Nephron (organoid): Measurements from ENCODE around the gene PSAP.

Source experiments
- H3K27ac Mint-ChIP-seq, 3 experiments: 2 replicates each; pipeline ENCODE4 v1.8.0; 2020; ENCODE audit warnings: mixed read lengths in 3 of 3, mild to moderate bottlenecking in 2 of 3, moderate library complexity in 1 of 3
- H3K27me3 Mint-ChIP-seq: 2 replicates; pipeline ENCODE4 v1.8.0; 2021; ENCODE audit warnings: low read depth, mild to moderate bottlenecking, moderate library complexity, mixed read lengths
- H3K36me3 Mint-ChIP-seq: 2 replicates; pipeline ENCODE4 v1.8.0; 2020; ENCODE audit warnings: low read depth, mixed read lengths
- H3K4me1 Mint-ChIP-seq: 2 replicates; pipeline ENCODE4 v1.8.0; 2020; ENCODE audit warnings: mixed read lengths
- H3K4me3 Mint-ChIP-seq, 3 experiments: 2 replicates each; pipeline ENCODE4 v1.8.0; 2020; ENCODE audit warnings: mild to moderate bottlenecking in 3 of 3, mixed read lengths in 3 of 3, moderate library complexity in 2 of 3
- H3K9me3 Mint-ChIP-seq: 2 replicates; pipeline ENCODE4 v1.8.0; 2020; ENCODE audit warnings: mixed read lengths
- CTCF ChIP-seq, 3 experiments: fragments of 200-600 bp; sonication (generic); IDR thresholded peaks; one replicate each; pipeline ENCODE4 v1.5.0; 2021; ENCODE audit warnings: antibody characterized with exemption in 3 of 3; ENCODE audit not compliant: unreplicated experiment in 3 of 3

PSAP gene

DNA sequence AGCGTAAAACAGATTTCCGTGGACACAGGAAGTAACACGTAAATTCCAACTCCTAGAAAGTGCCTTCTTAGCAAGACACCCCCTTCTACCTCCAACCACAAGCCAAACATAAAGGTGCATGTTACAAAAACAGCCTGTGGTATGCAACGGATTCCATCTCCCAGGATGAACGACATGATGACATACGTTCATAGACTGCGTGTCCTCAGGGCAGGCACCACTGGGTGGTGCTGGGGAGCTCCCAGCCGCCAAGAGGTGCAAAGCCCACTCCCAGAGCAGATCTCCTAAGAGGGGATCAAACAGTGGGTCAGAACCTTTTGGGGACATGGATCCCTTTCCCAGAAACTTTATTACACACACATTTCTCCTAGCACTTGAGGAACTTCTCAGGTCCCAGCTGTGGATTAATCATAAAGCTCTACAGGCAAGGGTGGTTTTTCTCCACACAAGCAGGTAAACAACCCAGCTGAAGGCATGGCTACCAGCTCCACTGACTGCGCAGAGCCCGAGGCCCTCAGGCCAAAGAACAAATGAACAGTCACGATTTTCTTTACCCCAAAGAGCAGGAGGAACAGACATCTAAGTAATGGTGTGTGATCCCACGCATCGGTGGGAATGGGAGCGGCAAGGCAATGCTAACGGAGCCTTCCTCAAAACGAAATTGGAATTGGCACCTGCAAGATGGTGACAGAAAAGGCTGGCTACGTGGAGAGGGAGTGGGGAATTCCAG, 13.8 kb downstream of the PSAP start:
- H3K9me3 Mint-ChIP-seq, result no peaks in the 10 kb centered on the region
- no peak overlapping the region for H3K4me3 Mint-ChIP-seq
- peak in 2 of 3 experiments; percentile 30 to 43 for TF ChIP-seq CTCF (IDR thresholded peaks at IDR 0.05; ENCODE audit: unreplicated experiment in 3 of 3)
- peaks cover 52% of the 10 kb centered on the region for H3K4me1 Mint-ChIP-seq
- H3K36me3 Mint-ChIP-seq, result peaks cover 6% of the 10 kb centered on the region
- H3K27ac Mint-ChIP-seq, result peak overlapping the region; percentile 44 to 94 (median 53)
- no peaks in the 10 kb centered on the region for H3K27me3 Mint-ChIP-seq

DNA sequence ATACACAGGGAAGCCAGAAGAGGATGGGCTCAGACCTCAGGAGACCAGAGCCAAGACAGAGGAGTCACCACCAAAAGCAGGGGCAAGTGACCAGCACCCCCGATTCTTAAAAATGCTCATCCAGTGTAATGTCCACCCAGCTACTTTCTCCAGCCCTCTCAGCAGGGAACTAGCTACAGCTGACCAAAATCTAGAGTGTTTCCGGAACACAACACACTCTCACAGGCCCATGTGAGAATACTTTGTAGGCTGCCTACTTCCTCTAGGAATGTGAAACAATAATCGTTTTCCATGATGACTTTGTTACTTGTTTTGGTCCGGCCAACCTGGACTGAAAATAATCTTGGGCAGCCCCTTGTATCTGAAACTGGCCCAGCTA, 14.5 kb downstream of the PSAP start:
- peaks cover 52% of the 10 kb centered on the region for H3K4me1 Mint-ChIP-seq
- H3K4me3 Mint-ChIP-seq, result peak overlapping the region in 1 of 3 experiments; percentile 18
- H3K9me3 Mint-ChIP-seq, result no peaks in the 10 kb centered on the region
- H3K27me3 Mint-ChIP-seq, result no peaks in the 10 kb centered on the region
- peaks cover 11% of the 10 kb centered on the region for H3K36me3 Mint-ChIP-seq
- no peak for TF ChIP-seq CTCF (IDR thresholded peaks at IDR 0.05; ENCODE audit: unreplicated experiment in 3 of 3)
- peak overlapping the region; percentile 44 to 94 (median 53) for H3K27ac Mint-ChIP-seq

DNA sequence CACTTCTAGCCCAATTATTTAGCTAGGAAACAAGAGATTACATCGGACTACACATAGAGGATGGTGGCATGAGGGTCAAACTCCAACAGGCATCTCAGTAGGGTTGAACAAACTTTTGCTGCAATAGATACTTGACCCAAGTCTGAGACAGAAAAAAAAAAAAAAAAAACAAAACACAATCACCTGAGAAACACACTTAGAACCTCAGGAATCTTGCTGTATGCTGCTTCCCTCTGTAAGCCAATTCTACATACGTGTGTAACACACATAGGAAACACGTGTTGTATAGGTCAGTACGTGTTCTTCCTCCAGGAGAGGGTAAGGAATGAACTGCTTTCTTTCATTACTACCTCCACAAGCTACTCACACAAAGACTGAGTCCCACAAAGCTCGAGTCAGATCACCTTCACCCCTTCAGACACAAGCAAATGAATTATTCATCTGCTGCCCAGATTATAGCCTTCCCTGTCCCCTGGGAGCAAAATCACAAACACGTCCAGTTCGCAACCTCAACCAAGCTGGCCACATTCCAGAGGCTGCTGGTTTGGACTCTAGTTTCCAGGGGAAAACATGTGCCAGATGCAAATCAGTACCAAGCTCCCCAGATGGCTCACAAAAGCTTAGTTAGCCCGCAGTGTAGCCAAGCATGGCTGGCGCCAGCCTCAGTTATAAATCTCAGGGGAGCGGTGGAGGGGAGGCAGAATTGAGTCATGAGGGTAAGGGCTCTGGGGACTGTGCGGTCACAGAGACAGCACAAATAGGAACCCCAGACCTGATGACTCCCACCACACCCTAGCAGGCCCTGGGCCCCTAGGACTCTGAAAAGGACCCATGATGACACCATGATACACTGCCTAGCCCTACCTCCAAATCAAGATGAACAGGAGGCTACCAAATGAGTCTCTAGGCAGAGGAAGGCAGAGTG, 15.1 kb downstream of the PSAP start:
- H3K27me3 Mint-ChIP-seq, result no peaks in the 10 kb centered on the region
- no peaks in the 10 kb centered on the region for H3K9me3 Mint-ChIP-seq
- H3K4me3 Mint-ChIP-seq, result peak overlapping the region in 1 of 3 experiments; percentile 18
- H3K4me1 Mint-ChIP-seq, result peaks cover 52% of the 10 kb centered on the region
- H3K36me3 Mint-ChIP-seq, result peaks cover 17% of the 10 kb centered on the region
- TF ChIP-seq CTCF (IDR thresholded peaks at IDR 0.05; ENCODE audit: unreplicated experiment in 3 of 3), result no peak
- peak overlapping the region; percentile 44 to 94 (median 53) for H3K27ac Mint-ChIP-seq

DNA sequence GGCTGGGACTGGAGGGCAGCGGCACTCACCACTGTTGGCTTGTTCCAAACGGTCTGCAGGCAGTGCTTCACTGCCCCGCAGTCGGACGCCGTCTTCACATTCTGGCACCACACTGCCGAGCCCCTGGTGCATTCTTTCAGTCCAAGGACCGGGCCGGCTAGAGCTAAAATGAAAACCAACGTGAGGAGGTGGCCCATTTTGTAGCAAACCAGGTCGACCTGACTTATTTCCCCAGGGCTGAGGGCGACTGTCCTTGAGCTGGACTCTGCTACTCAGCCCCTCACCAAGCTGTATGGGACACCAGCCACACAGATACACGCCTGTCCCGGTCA, 16.7 kb downstream of the PSAP start:
- no peak for TF ChIP-seq CTCF (IDR thresholded peaks at IDR 0.05; ENCODE audit: unreplicated experiment in 3 of 3)
- H3K4me3 Mint-ChIP-seq, result no peak overlapping the region
- H3K27ac Mint-ChIP-seq, result peak overlapping the region in 1 of 3 experiments; percentile 76
- no peaks in the 10 kb centered on the region for H3K27me3 Mint-ChIP-seq
- no peaks in the 10 kb centered on the region for H3K9me3 Mint-ChIP-seq
- peaks cover 31% of the 10 kb centered on the region for H3K36me3 Mint-ChIP-seq
- peaks cover 40% of the 10 kb centered on the region for H3K4me1 Mint-ChIP-seq

DNA sequence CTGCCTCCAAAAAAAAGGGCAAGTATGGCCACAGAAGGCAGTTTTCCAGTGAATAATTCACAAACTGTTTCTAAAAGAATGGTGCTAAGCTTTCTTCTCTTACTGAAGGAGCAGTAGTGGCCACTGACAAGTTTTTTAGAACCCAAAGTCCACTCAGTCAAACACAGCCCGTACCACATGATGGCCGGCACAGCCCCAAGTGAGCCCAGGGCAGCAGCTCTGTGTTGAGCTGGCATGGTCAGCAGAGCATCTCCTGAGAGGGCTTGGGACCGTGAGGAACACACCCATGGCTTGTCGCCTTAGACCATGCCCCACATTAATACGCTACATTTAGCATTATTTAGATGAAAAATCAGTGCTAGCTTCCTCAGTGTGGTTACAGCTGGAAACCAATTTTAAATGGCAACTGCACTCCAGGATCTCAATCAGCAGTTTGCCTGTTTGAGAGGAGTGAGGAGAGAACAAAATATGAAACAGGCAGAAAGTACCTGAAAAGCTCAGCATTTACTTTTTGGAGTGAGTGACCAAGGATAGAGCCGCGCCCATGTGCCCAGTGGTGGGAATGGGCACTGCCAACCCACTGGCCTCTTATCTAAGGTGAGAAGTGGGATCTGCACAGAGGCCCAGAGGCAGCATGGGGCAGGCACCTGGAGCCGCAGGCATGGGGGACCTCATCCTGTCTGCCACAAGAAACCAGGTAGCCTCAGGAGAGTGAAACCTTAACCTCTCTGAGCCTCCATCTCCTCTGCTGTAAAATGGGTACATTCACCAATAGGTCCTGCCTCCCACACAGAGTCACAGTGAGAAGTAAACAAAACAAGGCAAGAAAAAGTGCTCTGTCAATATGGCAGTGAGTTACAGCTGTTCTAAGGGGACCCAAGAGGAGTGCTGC, 17.4 kb downstream of the PSAP start:
- no peak for TF ChIP-seq CTCF (IDR thresholded peaks at IDR 0.05; ENCODE audit: unreplicated experiment in 3 of 3)
- Mint-ChIP-seq H3K9me3 (no peaks in the 10 kb centered on the region), H3K27me3 (no peaks in the 10 kb centered on the region), H3K27ac (peak overlapping the region in 2 of 3 experiments; percentile 56 to 76), H3K4me1 (peaks cover 36% of the 10 kb centered on the region), H3K36me3 (peaks cover 37% of the 10 kb centered on the region), H3K4me3 (no peak overlapping the region)
